Subcutaneous abdominal adipose tissue (tissue), 5 donors: ENCODE data around the gene AKAP6.
"Not testable (repeated sequence)": the region's sequence is repeated elsewhere in the genome, so short reads cannot be mapped to it uniquely, and the experiment has no call there.

Source experiments
- H3K27ac ChIP-seq: one replicate; pipeline ENCODE4 v1.7.0; 2013; ENCODE audit warnings: low read depth, mild to moderate bottlenecking, inconsistent platforms, low read length, moderate library complexity
- H3K27me3 ChIP-seq, 5 donors: one replicate each; pipeline ENCODE4 v1.7.0; 2013; ENCODE audit warnings: low read length in 5 of 5, inconsistent platforms in 1 of 5; ENCODE audit not compliant: control insufficient read depth in 5 of 5, insufficient read depth in 4 of 5
- H3K36me3 ChIP-seq, 5 donors: one replicate each; pipeline ENCODE4 v1.7.0; 2013; ENCODE audit warnings: low read length in 5 of 5; ENCODE audit not compliant: control insufficient read depth in 5 of 5, insufficient read depth in 5 of 5
- H3K4me1 ChIP-seq, 5 donors: one replicate each; pipeline ENCODE4 v1.7.0; 2013; ENCODE audit warnings: low read length in 5 of 5, mild to moderate bottlenecking in 3 of 5, moderate library complexity in 1 of 5; ENCODE audit not compliant: control insufficient read depth in 5 of 5, insufficient read depth in 5 of 5
- H3K4me3 ChIP-seq, 5 donors: one replicate each; pipeline ENCODE4 v1.7.0; 2013; ENCODE audit warnings: low read length in 5 of 5, low read depth in 1 of 5
- H3K9ac ChIP-seq, 5 donors: one replicate each; pipeline ENCODE4 v1.7.0; 2013; ENCODE audit warnings: low read length in 5 of 5, mild to moderate bottlenecking in 4 of 5, moderate library complexity in 3 of 5
- H3K9me3 ChIP-seq, 5 donors: one replicate each; pipeline ENCODE4 v1.7.0; 2013; ENCODE audit warnings: low read length in 5 of 5; ENCODE audit not compliant: control insufficient read depth in 5 of 5
- donor health status: healthy.
- donor health status: healthy.
- donor health status: healthy.
- donor health status: healthy.
- donor health status: healthy.

AKAP6 gene

DNA sequence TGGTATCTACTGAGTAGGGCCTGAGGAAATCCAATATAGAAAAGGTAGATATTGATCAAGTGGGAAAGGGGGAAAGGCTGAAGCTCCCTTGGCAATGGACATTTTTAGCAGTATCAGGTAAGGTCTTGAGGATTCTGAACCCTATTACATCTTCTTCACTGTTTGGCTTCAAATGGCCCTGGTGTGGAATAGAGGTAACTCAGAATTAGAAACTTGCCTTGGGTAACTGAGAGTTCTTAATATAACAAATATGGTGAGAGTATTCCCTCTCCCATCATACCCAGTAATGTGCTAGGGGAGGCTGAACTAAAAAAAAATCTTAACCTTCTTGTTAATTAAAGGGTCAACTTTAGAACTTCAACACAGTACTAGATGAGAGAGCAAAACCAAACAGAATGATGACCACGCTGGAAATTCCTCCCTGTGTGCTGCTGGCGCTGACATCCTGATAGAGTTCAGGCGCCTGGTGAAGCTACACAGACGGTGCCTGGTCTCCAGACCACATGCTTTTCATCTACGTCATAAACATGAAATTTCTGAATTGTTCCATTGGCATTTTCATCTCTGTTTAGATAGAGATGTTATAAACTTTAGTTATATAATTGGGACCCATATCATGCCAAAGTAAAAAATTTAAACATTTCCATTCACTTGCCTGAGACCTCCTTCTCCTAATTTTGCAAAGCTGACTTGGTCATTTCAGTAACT lies 128.3 kb downstream of the AKAP6 start:
- Histone ChIP-seq H3K9ac (no peak overlapping the region), H3K36me3 (no peaks in the 10 kb centered on the region), H3K4me3 (no peak overlapping the region), H3K27ac (no peak overlapping the region), H3K4me1 (no peaks in the 10 kb centered on the region), H3K27me3 (no peaks in the 10 kb centered on the region), H3K9me3 (peaks cover 0 to 2% (median 0%) of the 10 kb centered on the region in 5 donors)

DNA sequence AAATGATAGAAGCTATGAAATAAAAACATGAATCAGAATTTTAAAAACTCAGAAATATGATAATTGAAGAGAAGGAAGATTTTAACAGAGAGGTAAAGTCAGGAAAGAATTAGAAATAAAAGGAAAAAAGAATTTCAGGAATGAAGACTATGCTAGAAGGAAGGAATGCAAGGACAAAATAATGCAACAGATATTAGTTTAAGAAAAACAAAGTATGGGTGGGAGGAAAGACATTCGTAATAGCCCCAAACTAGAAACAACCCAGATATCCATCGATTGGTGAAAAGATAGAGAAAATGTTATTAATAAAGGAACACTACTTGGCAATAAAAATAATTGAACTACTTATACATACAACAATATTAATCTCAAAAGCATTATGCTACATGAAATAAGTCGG lies 129.6 kb downstream of the AKAP6 start:
- Histone ChIP-seq H3K4me3 (no peak overlapping the region), H3K9ac (no peak overlapping the region), H3K27ac (no peak overlapping the region), H3K4me1 (no peaks in the 10 kb centered on the region), H3K27me3 (no peaks in the 10 kb centered on the region), H3K36me3 (no peaks in the 10 kb centered on the region), H3K9me3 (peaks cover 0 to 5% (median 0%) of the 10 kb centered on the region in 5 donors)

DNA sequence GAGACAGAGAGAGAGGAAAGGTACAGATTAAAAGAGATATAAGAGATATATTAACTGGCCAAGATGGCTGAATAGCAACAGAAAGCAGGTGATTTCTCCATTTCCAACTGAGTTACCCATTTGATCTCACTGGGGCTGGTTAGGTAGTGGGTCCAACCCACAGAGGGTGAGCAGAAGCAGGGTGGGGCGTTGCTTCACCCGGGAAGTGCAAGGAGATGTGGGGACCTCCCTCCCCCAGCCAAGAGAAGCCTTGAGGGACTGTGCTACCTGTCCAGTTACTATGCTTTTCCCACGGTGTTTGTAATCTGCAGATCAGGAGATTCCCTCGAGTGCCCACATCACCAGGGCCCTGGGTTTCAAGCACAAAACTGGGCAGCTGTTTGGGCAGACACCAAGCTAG lies 131.2 kb downstream of the AKAP6 start:
- H3K27ac ChIP-seq = no peak overlapping the region
- no peaks in the 10 kb centered on the region for H3K27me3 ChIP-seq
- H3K36me3 ChIP-seq = no peaks in the 10 kb centered on the region
- peaks cover 0 to 5% (median 0%) of the 10 kb centered on the region in 5 donors for H3K9me3 ChIP-seq
- H3K4me1 ChIP-seq = no peaks in the 10 kb centered on the region
- no peak overlapping the region for H3K4me3 ChIP-seq
- H3K9ac ChIP-seq = no peak overlapping the region

DNA sequence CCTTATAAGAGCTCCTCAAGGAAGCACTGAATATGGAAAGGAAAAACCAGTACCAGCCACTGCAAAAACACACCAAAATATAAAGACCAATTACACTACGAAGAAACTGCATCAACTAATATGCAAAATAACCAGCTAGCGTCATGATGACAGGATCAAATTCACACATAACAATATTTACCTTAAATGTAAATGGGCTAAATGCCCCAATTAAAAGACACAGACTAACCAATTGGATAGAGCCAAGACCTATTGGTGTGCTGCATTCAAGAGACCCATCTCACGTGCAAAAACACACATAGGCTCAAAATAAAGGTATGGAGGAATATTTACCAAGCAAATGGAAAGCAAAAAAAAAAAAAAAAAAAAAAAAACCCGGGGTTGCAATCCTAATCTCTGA lies 133.5 kb downstream of the AKAP6 start:
- H3K9ac ChIP-seq, H3K27ac ChIP-seq, H3K27me3 ChIP-seq, H3K36me3 ChIP-seq, H3K4me1 ChIP-seq, H3K9me3 ChIP-seq, H3K4me3 ChIP-seq: not testable (repeated sequence)

DNA sequence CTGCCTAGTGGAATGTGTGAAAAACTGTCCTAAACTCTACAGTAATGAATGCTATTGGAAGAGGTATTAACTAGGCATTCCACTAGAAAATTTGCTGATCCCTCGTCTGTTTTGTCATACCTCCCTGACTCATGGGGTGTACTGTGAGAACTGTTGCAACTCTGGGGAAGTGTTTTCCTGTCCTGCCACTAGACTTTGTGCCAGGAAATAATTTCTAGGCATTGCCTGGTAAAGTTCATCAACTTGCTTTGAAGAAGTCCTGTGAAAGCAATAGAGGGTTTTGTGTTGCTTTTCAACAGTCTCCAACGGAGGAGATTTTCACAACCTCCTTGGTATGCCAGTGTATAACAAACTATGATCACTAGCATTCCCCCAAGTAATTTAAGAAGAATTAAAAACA lies 139.9 kb downstream of the AKAP6 start:
- Histone ChIP-seq H3K36me3 (no peaks in the 10 kb centered on the region), H3K27me3 (no peaks in the 10 kb centered on the region), H3K4me1 (peaks cover 0 to 14% (median 3%) of the 10 kb centered on the region in 5 donors), H3K9ac (no peak overlapping the region), H3K4me3 (no peak overlapping the region), H3K9me3 (no peaks in the 10 kb centered on the region), H3K27ac (no peak overlapping the region)

DNA sequence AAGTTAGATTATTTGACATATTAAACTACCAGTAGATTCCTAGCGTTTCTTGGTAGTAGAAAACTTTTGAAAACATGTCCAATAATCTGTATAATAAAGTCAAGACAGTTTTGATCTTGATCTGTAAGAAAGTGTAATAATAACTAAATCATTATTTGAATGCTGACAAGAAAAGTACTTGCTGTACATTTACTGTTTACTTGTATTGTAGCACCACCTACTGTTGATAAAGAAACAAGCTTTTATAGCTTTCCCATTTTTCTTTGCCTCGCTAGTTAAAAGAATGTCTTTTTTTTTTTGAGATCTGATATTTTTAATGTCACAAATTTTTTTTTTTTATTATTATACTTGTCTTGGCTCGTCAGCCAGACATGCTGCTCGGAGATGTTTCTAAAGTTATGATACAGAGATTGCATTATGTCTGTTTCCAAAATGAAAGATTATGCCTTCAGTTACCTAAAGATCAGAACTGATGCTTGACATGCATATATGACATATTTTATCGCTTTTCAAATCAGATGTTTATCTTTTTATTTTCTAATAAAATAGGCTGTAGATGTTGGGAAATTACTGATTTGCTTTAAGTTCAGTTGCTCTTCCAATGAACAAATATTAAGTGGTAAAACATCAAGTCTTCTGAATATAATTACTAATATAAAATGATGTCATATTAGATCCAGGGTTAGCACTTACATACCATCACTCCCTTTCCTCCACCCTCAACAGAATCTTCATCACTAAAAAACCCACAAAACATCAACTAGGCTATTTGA lies 140.5 kb downstream of the AKAP6 start:
- Histone ChIP-seq H3K27ac (no peak overlapping the region), H3K9ac (no peak overlapping the region), H3K4me3 (no peak overlapping the region), H3K36me3 (no peaks in the 10 kb centered on the region), H3K4me1 (peaks cover 0 to 14% (median 3%) of the 10 kb centered on the region in 5 donors), H3K27me3 (no peaks in the 10 kb centered on the region), H3K9me3 (no peaks in the 10 kb centered on the region)

DNA sequence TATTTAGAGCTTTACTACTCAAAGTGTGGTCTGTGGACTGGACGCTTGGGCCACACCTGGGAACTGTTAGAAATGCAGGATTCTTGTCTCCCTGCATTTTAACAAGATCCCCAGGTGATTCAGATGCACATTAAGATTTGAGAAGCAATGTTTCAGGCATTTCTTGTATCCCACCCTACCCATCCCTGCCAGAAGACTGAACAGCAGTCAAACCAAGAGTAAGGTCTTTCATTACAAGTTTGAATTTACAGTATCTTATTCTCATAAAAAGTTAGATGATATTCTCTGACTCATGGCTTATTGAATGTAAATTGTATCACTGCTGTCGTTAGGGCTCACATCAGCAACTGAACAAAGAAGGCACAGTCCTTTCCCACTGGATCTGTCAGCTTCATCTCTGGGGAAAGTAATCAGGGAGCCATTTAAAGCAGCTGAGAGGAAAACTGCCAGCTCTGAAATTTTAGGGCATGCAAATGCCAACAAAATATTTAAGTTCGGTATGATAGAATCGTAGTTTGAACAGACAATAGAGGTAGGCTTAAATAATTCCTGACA lies 141.1 kb downstream of the AKAP6 start:
- Histone ChIP-seq H3K27ac (no peak overlapping the region), H3K9me3 (no peaks in the 10 kb centered on the region), H3K4me3 (no peak overlapping the region), H3K4me1 (peaks cover 0 to 14% (median 3%) of the 10 kb centered on the region in 5 donors), H3K9ac (no peak overlapping the region), H3K27me3 (no peaks in the 10 kb centered on the region), H3K36me3 (no peaks in the 10 kb centered on the region)

DNA sequence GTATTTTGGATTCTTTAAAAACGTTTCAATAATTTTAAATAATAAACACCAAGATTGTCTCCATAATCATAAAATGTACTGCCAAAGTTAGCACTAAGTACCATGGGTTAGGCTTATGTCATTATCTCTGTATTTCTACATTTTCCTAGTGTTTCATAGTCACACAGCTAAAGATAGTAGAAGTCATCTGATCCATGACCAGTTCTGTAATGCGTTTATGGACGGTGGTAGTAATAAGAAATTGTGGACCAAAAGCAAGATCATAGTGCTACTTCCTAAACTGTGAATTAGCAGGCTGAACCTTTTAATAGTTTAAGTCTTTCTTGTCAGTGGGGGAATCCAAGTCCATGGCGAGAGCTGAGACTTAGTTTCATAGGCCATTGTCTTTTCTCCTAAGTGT lies 142.1 kb downstream of the AKAP6 start:
- Histone ChIP-seq H3K9ac (no peak overlapping the region), H3K27me3 (no peaks in the 10 kb centered on the region), H3K36me3 (no peaks in the 10 kb centered on the region), H3K4me1 (peaks cover 0 to 14% (median 3%) of the 10 kb centered on the region in 5 donors), H3K4me3 (no peak overlapping the region), H3K27ac (no peak overlapping the region), H3K9me3 (no peaks in the 10 kb centered on the region)

DNA sequence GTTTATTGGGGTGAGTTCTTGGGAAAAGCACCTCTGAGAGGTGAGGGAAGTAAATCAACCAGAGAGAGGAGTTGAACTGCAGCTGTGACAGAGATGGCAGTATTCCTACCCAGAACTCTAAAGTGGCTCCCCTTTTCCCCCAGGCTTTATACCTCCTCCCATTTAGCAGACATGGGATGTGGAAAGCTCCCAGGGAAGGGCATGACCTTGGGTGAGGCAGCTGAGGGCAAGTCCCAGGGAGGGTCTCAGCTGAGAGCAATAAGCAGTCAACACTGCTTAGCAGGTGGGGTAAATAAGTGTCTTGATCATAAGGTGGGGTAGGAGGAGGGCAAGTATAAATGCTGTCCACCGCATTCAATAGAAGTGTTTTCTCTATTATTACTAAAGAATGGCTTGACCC lies 143.0 kb downstream of the AKAP6 start:
- no peak overlapping the region for H3K4me3 ChIP-seq
- no peak overlapping the region for H3K27ac ChIP-seq

More for the DNA sequence above, 143.0 kb downstream of the AKAP6 start:
- no peak overlapping the region for H3K9ac ChIP-seq
- H3K36me3 ChIP-seq = no peaks in the 10 kb centered on the region
- no peaks in the 10 kb centered on the region for H3K27me3 ChIP-seq
- H3K9me3 ChIP-seq = no peaks in the 10 kb centered on the region
- H3K4me1 ChIP-seq = peaks cover 0 to 14% (median 3%) of the 10 kb centered on the region in 5 donors
